SIG-M5 (cell line): ENCODE results near the gene SUGCT.
"Not testable (repeated sequence)": the region's sequence is repeated elsewhere in the genome, so short reads cannot be mapped to it uniquely, and the experiment has no call there.

Experiments
- DNase-seq: peaks from one replicate; lab custom pipeline; 2025; lab: John Stamatoyannopoulos, UW

SUGCT gene

GRCh38 chr7:40139891-40140290 is 5.1 kb downstream of the SUGCT start:
- DNase-seq = not testable (repeated sequence)

- DNase-seq = not testable (repeated sequence)
Measured at GRCh38 chr7:40141916-40142315, 7.1 kb downstream of the SUGCT start.

- DNase-seq = not testable (repeated sequence)
Measured at GRCh38 chr7:40145596-40146130, 10.9 kb downstream of the SUGCT start.

- no peak for DNase-seq
Measured at GRCh38 chr7:40147371-40148246, 12.8 kb downstream of the SUGCT start.

GRCh38 chr7:40148247-40148580 is 13.4 kb downstream of the SUGCT start:
- not testable (repeated sequence) for DNase-seq

GRCh38 chr7:40148671-40149070 is 13.9 kb downstream of the SUGCT start:
- DNase-seq = no peak

GRCh38 chr7:40151504-40151903 is 16.7 kb downstream of the SUGCT start:
- DNase-seq = no peak

GRCh38 chr7:40156988-40157387 is 22.2 kb downstream of the SUGCT start:
- no peak for DNase-seq

- no peak for DNase-seq
Measured at GRCh38 chr7:40162516-40162915, 27.7 kb downstream of the SUGCT start.

- DNase-seq = no peak
Measured at GRCh38 chr7:40165216-40165615, 30.4 kb downstream of the SUGCT start.

- DNase-seq = no peak
Measured at GRCh38 chr7:40167291-40167690, 32.5 kb downstream of the SUGCT start.

GRCh38 chr7:40168266-40168665 is 33.5 kb downstream of the SUGCT start:
- not testable (repeated sequence) for DNase-seq

GRCh38 chr7:40173121-40173520 is 38.3 kb downstream of the SUGCT start:
- DNase-seq = not testable (repeated sequence)

GRCh38 chr7:40175256-40175655 is 40.5 kb downstream of the SUGCT start:
- DNase-seq = not testable (repeated sequence)

- no peak for DNase-seq
Measured at GRCh38 chr7:40175725-40176510, 41.1 kb downstream of the SUGCT start.

- no peak for DNase-seq
Measured at GRCh38 chr7:40177071-40177470, 42.3 kb downstream of the SUGCT start.

- DNase-seq = no peak
Measured at GRCh38 chr7:40182452-40182851, 47.6 kb downstream of the SUGCT start.

GRCh38 chr7:40186586-40186985 is 51.8 kb downstream of the SUGCT start:
- no peak for DNase-seq

- DNase-seq = no peak
Measured at GRCh38 chr7:40192036-40192435, 57.2 kb downstream of the SUGCT start.

- DNase-seq = no peak
Measured at GRCh38 chr7:40194745-40195144, 59.9 kb downstream of the SUGCT start.

GRCh38 chr7:40197527-40197926 is 62.7 kb downstream of the SUGCT start:
- no peak for DNase-seq

GRCh38 chr7:40199076-40199802 is 64.4 kb downstream of the SUGCT start:
- DNase-seq = no peak
